WTC11 (cell line): ENCODE measurements around the gene AFF3.

ENCODE experiments used
- NFYB ChIP-seq: sonication (generic); formaldehyde crosslinking; conservative IDR thresholded peaks from 2 replicates; pipeline ENCODE4 v1.8.0; 2022; ENCODE audit warnings: low read depth, missing genetic modification reagents
- TF ChIP-seq, protein P1 (sequence below): sonication (generic); formaldehyde crosslinking; IDR thresholded peaks from 2 replicates; pipeline ENCODE4 v1.8.1; 2023; ENCODE audit warnings: mild to moderate bottlenecking, missing genetic modification reagents, moderate library complexity

DNA sequence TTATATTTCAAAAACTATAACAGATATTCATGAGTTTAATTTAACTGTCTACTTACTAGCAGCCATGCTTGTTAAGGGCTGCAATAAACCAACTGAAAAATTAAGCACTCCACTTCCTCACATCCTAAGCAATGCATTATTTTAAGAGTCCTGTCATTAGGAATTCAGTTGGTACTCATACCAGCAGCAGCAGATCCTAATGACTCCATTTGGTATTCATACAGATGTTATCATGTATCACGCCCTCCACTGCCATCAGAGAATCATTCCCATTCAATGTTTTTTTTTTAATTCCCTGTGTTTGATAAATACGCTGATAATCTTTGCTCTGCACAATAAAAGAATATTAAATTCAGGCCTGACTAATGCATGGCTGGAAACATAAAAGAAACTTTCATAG lies 236.8 kb downstream of the AFF3 start:
- TF ChIP-seq, protein P1, sequence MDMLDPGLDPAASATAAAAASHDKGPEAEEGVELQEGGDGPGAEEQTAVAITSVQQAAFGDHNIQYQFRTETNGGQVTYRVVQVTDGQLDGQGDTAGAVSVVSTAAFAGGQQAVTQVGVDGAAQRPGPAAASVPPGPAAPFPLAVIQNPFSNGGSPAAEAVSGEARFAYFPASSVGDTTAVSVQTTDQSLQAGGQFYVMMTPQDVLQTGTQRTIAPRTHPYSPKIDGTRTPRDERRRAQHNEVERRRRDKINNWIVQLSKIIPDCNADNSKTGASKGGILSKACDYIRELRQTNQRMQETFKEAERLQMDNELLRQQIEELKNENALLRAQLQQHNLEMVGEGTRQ (CRISPR knock-in tag), result no peak
- TF ChIP-seq NFYB (CRISPR knock-in tag), result no peak
